Hepatocyte (in vitro differentiated cells): Measurements from ENCODE around the gene ATP5MC2.

ENCODE experiments used
- EZH2phosphoT487 ChIP-seq: fragments of 200-600 bp; sonication (generic); IDR thresholded peaks from one replicate; pipeline ENCODE4 v1.6.1; 2018; ENCODE audit warnings: antibody characterized with exemption, mild to moderate bottlenecking, low read depth, moderate library complexity; ENCODE audit not compliant: unreplicated experiment, severe bottlenecking
- TF ChIP-seq, protein P1 (sequence below): fragments of 200-600 bp; sonication (generic); IDR thresholded peaks from 2 replicates; pipeline ENCODE4 v1.5.1; 2016; ENCODE audit warnings: antibody characterized with exemption, mild to moderate bottlenecking; ENCODE audit not compliant: poor library complexity

DNA sequence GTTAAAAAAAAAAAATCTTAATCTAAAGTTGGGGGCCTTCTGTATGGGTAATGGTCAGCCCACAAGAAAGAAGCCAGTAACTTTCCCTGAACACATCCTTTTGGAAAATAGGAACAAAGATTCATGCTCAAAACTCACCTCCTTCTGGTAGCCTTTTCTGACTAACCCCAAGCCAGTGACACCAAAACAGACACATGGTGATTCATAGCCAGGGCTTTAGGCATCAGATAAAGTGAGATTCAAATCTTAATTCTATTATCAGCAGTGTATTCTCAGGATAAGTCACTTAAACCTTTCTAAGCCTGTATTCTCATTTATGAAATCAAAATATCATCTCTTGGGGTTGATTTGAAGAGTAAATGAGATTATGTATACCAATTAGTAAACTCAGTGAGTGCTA, 4.9 kb downstream of the ATP5MC2 start:
- TF ChIP-seq, protein P1, sequence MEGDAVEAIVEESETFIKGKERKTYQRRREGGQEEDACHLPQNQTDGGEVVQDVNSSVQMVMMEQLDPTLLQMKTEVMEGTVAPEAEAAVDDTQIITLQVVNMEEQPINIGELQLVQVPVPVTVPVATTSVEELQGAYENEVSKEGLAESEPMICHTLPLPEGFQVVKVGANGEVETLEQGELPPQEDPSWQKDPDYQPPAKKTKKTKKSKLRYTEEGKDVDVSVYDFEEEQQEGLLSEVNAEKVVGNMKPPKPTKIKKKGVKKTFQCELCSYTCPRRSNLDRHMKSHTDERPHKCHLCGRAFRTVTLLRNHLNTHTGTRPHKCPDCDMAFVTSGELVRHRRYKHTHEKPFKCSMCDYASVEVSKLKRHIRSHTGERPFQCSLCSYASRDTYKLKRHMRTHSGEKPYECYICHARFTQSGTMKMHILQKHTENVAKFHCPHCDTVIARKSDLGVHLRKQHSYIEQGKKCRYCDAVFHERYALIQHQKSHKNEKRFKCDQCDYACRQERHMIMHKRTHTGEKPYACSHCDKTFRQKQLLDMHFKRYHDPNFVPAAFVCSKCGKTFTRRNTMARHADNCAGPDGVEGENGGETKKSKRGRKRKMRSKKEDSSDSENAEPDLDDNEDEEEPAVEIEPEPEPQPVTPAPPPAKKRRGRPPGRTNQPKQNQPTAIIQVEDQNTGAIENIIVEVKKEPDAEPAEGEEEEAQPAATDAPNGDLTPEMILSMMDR, result no peak
- TF ChIP-seq EZH2phosphoT487, result no peak
